Measurements from ENCODE around the gene CHCHD5.

- TF ChIP-seq TAF1 (IDR thresholded peaks at IDR 0.05; ENCODE audit: low read depth, low read length), result no peak
- TF ChIP-seq POLR2A (IDR thresholded peaks at IDR 0.05; ENCODE audit: low read depth, low read length), result no peak
Measured at GRCh38 chr2:112600634-112601033, 16.2 kb downstream of the CHCHD5 start.

All from GM12891 (cell line).